Transverse colon (tissue), 4 donors: ENCODE measurements around the gene GLP1R. TPM values are rescaled to one million over a fixed set of nuclear protein-coding genes. Genes with fewer than 3 reads are reported as not detected.

Experiments used
- DNase-seq: peaks from one replicate; pipeline ENCODE4 v3.0.0-alpha.2; 2019
- H3K27ac ChIP-seq, 4 donors: fragments of 200-600 bp; sonication (generic); 2 replicates each; pipeline ENCODE4 v1.5.1; 2016 to 2018; ENCODE audit warnings: inconsistent platforms in 4 of 4
- H3K27me3 ChIP-seq: fragments of 200-600 bp; sonication (generic); 2 replicates; pipeline ENCODE4 v1.5.1; 2017; ENCODE audit warnings: inconsistent platforms
- H3K36me3 ChIP-seq, 4 donors: fragments of 200-600 bp; sonication (generic); 2 replicates each; pipeline ENCODE4 v1.5.1; 2017 to 2019; ENCODE audit warnings: inconsistent platforms in 4 of 4
- H3K4me1 ChIP-seq, 4 donors: fragments of 200-600 bp; sonication (generic); 2 replicates each; pipeline ENCODE4 v1.5.1; 2017 to 2020; ENCODE audit warnings: inconsistent platforms in 4 of 4
- H3K4me3 ChIP-seq, 4 donors: fragments of 200-600 bp; sonication (generic); 1 replicate in 1 of 4; 2 replicates in 3 of 4; pipeline versions ENCODE4 v1.5.1 to v1.6.1; 2017 to 2019; ENCODE audit warnings: inconsistent platforms in 4 of 4
- H3K9me3 ChIP-seq, 2 donors: fragments of 200-600 bp; sonication (generic); 2 replicates each; pipeline ENCODE4 v1.5.1; 2017 to 2019; ENCODE audit warnings: inconsistent platforms in 2 of 2
- CTCF ChIP-seq, 5 experiments: fragments of 200-600 bp in 3 of 5; fragments of 450-650 bp in 2 of 5; sonication (generic) in 3 of 5; IDR thresholded peaks; 1 replicate in 2 of 5; 2 replicates in 3 of 5; pipeline ENCODE4 v1.5.1; 2016 to 2017; ENCODE audit warnings: antibody characterized with exemption in 5 of 5, inconsistent platforms in 3 of 5, mild to moderate bottlenecking in 2 of 5, moderate library complexity in 1 of 5
- EP300 ChIP-seq: sonication (generic); formaldehyde crosslinking; IDR thresholded peaks from one replicate; pipeline ENCODE4 v1.6.1; 2017; ENCODE audit warnings: antibody characterized with exemption, low read depth
- POLR2A ChIP-seq: fragments of 450-650 bp; IDR thresholded peaks from one replicate; pipeline ENCODE4 v1.6.1; 2016; ENCODE audit warnings: antibody characterized with exemption, mild to moderate bottlenecking, moderate library complexity
- POLR2AphosphoS5 ChIP-seq, 3 donors: sonication (generic); formaldehyde crosslinking; IDR thresholded peaks; one replicate each; pipeline ENCODE4 v1.6.1; 2016; ENCODE audit warnings: antibody characterized with exemption in 3 of 3
- WGBS, 2 donors: methylation state at CpG; one replicate each; pipeline ENCODE4 v1.1.5; 2018; ENCODE audit warnings: low coverage in 1 of 2; 5-methylcytosine and 5-hydroxymethylcytosine counted together
- in situ Hi-C, 4 donors: fragments of 200-750 bp; cut with MboI; loops; one replicate each; pipeline versions ENCODE4 v1.15.0 to v1.15.1; 2017; ENCODE audit warnings: low sequenced_read_pairs in 3 of 4, low pct_ligation_motif_present in 1 of 4, low pct_unique_long_range_greater_than_20kb in 1 of 4
- intact Hi-C: fragments of 100-400 bp; cut with DNase I; formaldehyde crosslinking; loops from one replicate; pipeline ENCODE4 v1.15.1; 2023; ENCODE audit warnings: low total_unique reads
- total RNA-seq, 4 donors: library from RNA; depleted of rRNA; stranded (reverse); fragments of >200 nt; gene quantifications; one replicate each; pipeline ENCODE4 v1.1.0, GENCODE V29; 2016

GLP1R gene
- total RNA-seq, 4 donors from 2014 or later = not detected

- Histone ChIP-seq H3K4me1 (no peaks in the 10 kb centered on the region), H3K4me3 (no peak overlapping the region), H3K36me3 (no peaks in the 10 kb centered on the region), H3K9me3 (no peaks in the 10 kb centered on the region), H3K27me3 (peaks cover 71% of the 10 kb centered on the region), H3K27ac (no peak overlapping the region)
- intact Hi-C loops (no loop called here), in situ Hi-C loops (no loop called here)
- TF ChIP-seq POLR2A (no peak), CTCF (IDR thresholded peaks at IDR 0.05) (no peak), POLR2AphosphoS5 (IDR thresholded peaks at IDR 0.05) (no peak), EP300 (no peak)
- DNase-seq = no peak
- 34 to 47% methylated on average over 2 to 3 of the region's 3 CpGs for WGBS, 2 donors
Measured at GRCh38 chr6:39005774-39006173, 42.8 kb upstream of the GLP1R start.

GRCh38 chr6:39007575-39007974 lies 41.0 kb upstream of the GLP1R start:
- DNase-seq = no peak
- WGBS, 2 donors = 82 to 93% methylated on average over 2 to 3 of the region's 3 CpGs
- Histone ChIP-seq H3K9me3 (no peaks in the 10 kb centered on the region), H3K27me3 (peaks cover 71% of the 10 kb centered on the region), H3K36me3 (no peaks in the 10 kb centered on the region), H3K4me3 (no peak overlapping the region), H3K27ac (no peak overlapping the region), H3K4me1 (no peaks in the 10 kb centered on the region)
- TF ChIP-seq EP300 (no peak), CTCF (IDR thresholded peaks at IDR 0.05) (no peak), POLR2A (no peak), POLR2AphosphoS5 (IDR thresholded peaks at IDR 0.05) (no peak)
- in situ Hi-C loops = no loop called here
- intact Hi-C loops = no loop called here

GRCh38 chr6:39008737-39009136 lies 39.8 kb upstream of the GLP1R start:
- in situ Hi-C loops = no loop called here
- Histone ChIP-seq H3K27me3 (peaks cover 67% of the 10 kb centered on the region), H3K27ac (no peak overlapping the region), H3K9me3 (no peaks in the 10 kb centered on the region), H3K4me3 (no peak overlapping the region), H3K36me3 (no peaks in the 10 kb centered on the region), H3K4me1 (no peaks in the 10 kb centered on the region)
- intact Hi-C loops = no loop called here
- 23% methylated on average over 1 of the region's 1 CpG; no CpG with 5 or more reads in 1 of the 2 donors for WGBS, 2 donors
- TF ChIP-seq EP300 = no peak
- TF ChIP-seq CTCF (IDR thresholded peaks at IDR 0.05) = no peak
- no peak for DNase-seq

- Histone ChIP-seq H3K9me3 (no peaks in the 10 kb centered on the region), H3K4me3 (no peak overlapping the region), H3K27me3 (peaks cover 63% of the 10 kb centered on the region), H3K4me1 (no peaks in the 10 kb centered on the region), H3K36me3 (no peaks in the 10 kb centered on the region), H3K27ac (no peak overlapping the region)
- TF ChIP-seq POLR2AphosphoS5 (IDR thresholded peaks at IDR 0.05) (no peak), EP300 (no peak), POLR2A (no peak), CTCF (IDR thresholded peaks at IDR 0.05) (no peak)
- in situ Hi-C loops = no loop called here
- intact Hi-C loops = no loop called here
- 0% methylated on average over 1 of the region's 1 CpG for WGBS, 2 donors
- DNase-seq = no peak
Measured at GRCh38 chr6:39009476-39009875, 39.1 kb upstream of the GLP1R start.
